Measurements from ENCODE around the gene POU4F1. TPM values are rescaled to one million over a fixed set of nuclear protein-coding genes. Genes with fewer than 3 reads are reported as not detected.

Gene POU4F1
- total RNA-seq, 2 donors from 2014 or later, result not detected

DNA sequence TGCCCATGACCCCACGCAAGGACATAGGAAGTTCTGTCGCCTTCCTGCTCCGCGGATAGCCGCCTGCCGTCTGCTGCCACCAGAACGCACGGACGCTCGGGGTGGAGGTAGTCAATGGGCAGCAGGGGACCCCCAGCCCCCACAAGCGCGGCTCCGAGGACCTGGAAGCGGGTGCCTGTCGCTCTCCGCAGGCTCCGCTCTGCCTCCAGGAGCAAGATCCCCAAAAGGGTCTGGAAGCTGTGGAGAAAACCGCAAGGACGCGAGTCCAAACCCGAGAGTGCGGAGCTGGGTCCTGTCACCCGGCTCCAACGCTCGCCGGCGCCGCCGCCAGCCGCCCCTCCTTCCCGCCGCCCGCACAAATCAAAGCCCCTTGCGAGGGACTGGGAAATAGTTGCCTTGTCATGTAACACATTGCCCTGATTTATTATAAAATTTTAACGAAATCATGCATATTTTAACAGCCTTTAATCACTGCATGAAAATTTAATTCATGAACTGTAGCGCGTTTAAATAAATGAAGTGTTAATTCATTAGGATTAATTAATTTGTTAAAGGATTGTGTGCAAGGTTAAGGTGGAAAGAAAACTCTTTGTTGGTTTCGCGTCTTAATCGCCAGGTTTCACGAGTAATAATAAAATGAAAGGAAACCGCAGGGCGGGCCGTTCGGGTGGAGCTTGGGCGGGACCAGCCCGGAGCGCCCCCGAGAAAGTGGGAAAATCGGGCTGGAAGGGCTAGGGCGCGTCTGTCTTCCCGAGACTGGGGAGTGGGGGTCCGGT, 5.5 kb upstream of the POU4F1 start:
- H3K9ac ChIP-seq (ENCODE audit: low read depth in 2 of 2, low read length in 2 of 2), result peak overlapping the region in 1 of 2 donors; percentile 5
- H3K27me3 ChIP-seq, result peaks cover 65% of the 10 kb centered on the region
- no peak overlapping the region for H3K27ac ChIP-seq
- intact Hi-C loops (cut with DNase I), result loop anchor here (5.0 kb wide), 1 partner anchor 48 kb away; the partner anchor contains the start of gene OBI1
- TF ChIP-seq, protein P1, sequence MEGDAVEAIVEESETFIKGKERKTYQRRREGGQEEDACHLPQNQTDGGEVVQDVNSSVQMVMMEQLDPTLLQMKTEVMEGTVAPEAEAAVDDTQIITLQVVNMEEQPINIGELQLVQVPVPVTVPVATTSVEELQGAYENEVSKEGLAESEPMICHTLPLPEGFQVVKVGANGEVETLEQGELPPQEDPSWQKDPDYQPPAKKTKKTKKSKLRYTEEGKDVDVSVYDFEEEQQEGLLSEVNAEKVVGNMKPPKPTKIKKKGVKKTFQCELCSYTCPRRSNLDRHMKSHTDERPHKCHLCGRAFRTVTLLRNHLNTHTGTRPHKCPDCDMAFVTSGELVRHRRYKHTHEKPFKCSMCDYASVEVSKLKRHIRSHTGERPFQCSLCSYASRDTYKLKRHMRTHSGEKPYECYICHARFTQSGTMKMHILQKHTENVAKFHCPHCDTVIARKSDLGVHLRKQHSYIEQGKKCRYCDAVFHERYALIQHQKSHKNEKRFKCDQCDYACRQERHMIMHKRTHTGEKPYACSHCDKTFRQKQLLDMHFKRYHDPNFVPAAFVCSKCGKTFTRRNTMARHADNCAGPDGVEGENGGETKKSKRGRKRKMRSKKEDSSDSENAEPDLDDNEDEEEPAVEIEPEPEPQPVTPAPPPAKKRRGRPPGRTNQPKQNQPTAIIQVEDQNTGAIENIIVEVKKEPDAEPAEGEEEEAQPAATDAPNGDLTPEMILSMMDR (IDR thresholded peaks at IDR 0.05), result no peak
- no peaks in the 10 kb centered on the region for H3K36me3 ChIP-seq
- no peak for DNase-seq
- H3K9me3 ChIP-seq, result no peaks in the 10 kb centered on the region
- peaks cover 6% of the 10 kb centered on the region for H3K4me1 ChIP-seq
- peak overlapping the region; percentile 33 for H3K4me3 ChIP-seq

DNA sequence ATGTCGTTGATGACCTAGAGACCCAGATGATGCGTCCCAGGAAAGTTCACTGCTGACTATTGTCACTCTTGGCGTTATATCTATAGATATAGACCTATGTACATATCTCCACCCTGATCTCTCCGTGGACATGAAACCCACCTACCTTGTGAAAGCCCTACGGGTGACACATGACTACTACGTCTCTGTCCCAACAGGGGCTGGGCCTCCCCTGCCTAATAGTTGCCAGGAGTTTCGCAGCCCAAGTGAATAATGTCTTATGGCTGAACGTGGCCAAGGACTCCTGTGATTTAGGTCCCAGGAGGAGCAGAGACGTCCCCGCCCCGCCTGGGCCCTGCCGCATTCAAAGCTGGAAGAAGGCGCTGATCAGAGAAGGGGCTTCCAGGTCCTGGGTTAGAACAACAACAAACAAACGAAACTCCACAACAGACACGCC, 4.9 kb upstream of the POU4F1 start:
- H3K27me3 ChIP-seq, result peaks cover 71% of the 10 kb centered on the region
- intact Hi-C loops (cut with DNase I), result loop anchor here (5.0 kb wide), 1 partner anchor 49 kb away; the partner anchor contains the start of gene OBI1
- no peaks in the 10 kb centered on the region for H3K36me3 ChIP-seq
- no peak overlapping the region for H3K27ac ChIP-seq
- DNase-seq, result no peak
- no peak overlapping the region for H3K9ac ChIP-seq (ENCODE audit: low read depth in 2 of 2, low read length in 2 of 2)
- no peak overlapping the region for H3K4me3 ChIP-seq
- H3K4me1 ChIP-seq, result peaks cover 6% of the 10 kb centered on the region
- H3K9me3 ChIP-seq, result no peaks in the 10 kb centered on the region
- TF ChIP-seq, protein P1 (IDR thresholded peaks at IDR 0.05), result no peak

DNA sequence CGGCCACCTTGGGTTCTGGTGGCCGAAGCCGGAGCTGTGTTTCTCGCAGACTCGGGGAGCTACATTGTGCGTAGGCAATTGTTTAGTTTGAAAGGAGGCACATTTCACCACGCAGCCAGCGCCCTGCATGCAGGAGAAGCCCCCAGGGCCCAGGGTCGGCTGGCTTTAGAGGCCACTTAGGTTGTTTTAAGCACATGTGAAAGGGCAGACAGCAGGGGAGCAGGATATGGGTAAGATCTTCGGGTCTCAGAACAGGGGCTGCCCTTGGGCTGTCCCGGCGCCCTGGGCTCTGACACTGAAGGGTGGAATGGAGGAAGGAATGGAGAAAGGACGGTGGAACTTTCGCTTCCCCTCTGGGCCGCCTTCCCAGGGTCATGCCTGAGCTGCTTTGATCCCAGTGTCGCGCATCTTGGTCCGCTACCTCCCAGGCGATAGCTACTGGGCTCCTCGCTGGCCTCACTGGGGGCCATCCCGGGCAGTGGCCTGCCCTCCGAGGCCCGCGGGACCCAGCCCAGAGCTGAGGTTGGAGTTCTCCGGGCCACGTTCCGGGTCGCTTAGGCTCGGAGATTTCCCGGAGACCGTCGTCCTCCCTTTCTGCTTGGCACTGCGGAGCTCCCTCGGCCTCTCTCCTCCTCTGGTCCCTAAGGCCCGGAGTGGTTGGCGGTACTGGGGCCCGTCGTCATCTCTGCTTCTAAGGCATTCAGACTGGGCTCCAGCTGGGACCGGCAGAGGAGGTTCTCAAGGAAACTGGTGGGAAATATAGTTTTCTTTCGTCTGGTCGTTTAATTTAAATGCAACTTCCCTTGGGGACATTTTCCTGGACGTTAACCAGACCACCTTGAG, 4.3 kb upstream of the POU4F1 start:
- H3K27ac ChIP-seq, result no peak overlapping the region
- intact Hi-C loops (cut with DNase I), result loop anchor here (5.0 kb wide), 1 partner anchor 50 kb away; the partner anchor contains the start of gene OBI1
- no peaks in the 10 kb centered on the region for H3K9me3 ChIP-seq
- H3K4me1 ChIP-seq, result peaks cover 12% of the 10 kb centered on the region
- no peaks in the 10 kb centered on the region for H3K36me3 ChIP-seq
- no peak overlapping the region for H3K9ac ChIP-seq (ENCODE audit: low read depth in 2 of 2, low read length in 2 of 2)
- peaks cover 77% of the 10 kb centered on the region for H3K27me3 ChIP-seq
- no peak overlapping the region for H3K4me3 ChIP-seq
- TF ChIP-seq, protein P1 (IDR thresholded peaks at IDR 0.05), result no peak
- no peak for DNase-seq

DNA sequence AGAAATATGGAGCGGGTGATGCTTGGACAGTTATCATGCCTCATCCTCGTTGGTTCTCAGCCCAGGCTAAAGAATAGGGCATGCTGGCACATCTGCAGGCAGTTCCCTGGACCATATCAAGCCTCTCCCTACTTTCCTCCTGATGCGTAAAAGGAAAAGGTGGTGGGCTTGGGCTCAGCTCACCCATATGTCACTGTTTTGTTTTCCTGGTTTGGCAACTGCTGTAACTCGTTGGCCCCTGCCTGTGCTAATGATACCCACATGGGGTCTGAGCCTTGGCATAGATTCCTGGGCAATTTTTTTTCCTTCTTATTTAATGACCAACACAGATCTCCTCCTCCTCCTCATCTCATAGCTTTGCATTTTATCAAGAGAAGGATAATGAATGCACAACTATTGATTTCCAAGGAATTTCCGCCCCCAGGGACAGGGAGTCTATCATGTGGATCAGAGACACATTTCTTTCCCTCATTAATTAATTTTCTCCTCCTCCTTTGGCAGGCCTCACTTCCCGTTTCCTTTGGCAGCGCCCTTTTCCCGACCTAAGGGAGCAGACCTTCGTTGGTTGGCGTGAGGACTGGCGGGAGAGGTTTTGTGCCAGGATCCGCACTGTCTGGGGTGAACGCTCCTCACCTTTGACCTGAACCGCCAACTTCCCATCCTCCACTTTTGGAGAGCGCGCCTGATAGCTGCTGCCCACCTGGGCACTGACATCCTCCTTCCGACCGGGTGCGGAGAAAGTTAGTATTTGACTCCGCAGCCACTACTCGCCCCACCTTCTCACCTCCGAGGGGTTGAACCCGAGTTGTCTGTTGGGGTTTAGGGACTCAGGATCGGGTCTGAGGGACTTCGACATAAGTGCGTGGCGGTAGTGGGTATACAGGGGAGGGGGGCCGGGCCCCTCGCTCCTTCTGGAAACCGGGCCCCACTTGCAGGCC, 3.4 kb upstream of the POU4F1 start:
- TF ChIP-seq, protein P1 (IDR thresholded peaks at IDR 0.05), result no peak
- Histone ChIP-seq H3K9me3 (no peaks in the 10 kb centered on the region), H3K27ac (no peak overlapping the region), H3K36me3 (no peaks in the 10 kb centered on the region), H3K27me3 (peaks cover 81% of the 10 kb centered on the region), H3K4me3 (no peak overlapping the region), H3K9ac (ENCODE audit: low read depth in 2 of 2, low read length in 2 of 2) (no peak overlapping the region), H3K4me1 (peaks cover 14% of the 10 kb centered on the region)
- DNase-seq, result no peak
- intact Hi-C loops (cut with DNase I), result loop anchor here (5.0 kb wide), 1 partner anchor 51 kb away; the partner anchor contains the start of gene OBI1
